ENCODE results near the gene SART1.

SART1 gene

GRCh38 chr11:65968600-65969482, 7.3 kb downstream of the SART1 start:
- no peak for DNase-seq

GRCh38 chr11:65972116-65972515, 10.6 kb downstream of the SART1 start:
- no peak for DNase-seq

GRCh38 chr11:65973439-65974110, 12.0 kb downstream of the SART1 start:
- peak; percentile 46 for DNase-seq

DNA sequence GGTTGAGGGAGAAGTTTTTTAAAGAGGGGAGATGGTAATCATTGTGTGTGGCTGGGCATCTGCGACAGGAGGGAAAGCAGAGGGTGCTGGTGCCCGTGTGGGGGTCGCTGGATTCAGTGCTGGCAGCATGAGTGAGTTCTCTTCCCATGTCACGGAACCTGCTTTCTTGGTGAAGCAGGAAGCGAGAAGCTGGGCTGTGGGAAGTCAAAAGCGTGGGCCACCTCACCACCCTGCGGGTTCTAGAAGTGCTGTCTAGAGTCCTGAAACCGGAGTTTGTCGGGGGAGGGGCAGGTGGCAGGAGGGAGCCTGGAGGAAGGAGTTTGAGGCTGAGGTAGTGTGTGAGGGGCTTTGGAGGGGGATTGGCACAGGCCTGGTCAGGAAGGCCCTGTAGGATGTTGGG, 14.2 kb downstream of the SART1 start:
- DNase-seq, result no peak

GRCh38 chr11:65976216-65977176, 15.0 kb downstream of the SART1 start:
- DNase-seq, result no peak

GRCh38 chr11:65977621-65978390, 16.3 kb downstream of the SART1 start:
- no peak for DNase-seq

DNA sequence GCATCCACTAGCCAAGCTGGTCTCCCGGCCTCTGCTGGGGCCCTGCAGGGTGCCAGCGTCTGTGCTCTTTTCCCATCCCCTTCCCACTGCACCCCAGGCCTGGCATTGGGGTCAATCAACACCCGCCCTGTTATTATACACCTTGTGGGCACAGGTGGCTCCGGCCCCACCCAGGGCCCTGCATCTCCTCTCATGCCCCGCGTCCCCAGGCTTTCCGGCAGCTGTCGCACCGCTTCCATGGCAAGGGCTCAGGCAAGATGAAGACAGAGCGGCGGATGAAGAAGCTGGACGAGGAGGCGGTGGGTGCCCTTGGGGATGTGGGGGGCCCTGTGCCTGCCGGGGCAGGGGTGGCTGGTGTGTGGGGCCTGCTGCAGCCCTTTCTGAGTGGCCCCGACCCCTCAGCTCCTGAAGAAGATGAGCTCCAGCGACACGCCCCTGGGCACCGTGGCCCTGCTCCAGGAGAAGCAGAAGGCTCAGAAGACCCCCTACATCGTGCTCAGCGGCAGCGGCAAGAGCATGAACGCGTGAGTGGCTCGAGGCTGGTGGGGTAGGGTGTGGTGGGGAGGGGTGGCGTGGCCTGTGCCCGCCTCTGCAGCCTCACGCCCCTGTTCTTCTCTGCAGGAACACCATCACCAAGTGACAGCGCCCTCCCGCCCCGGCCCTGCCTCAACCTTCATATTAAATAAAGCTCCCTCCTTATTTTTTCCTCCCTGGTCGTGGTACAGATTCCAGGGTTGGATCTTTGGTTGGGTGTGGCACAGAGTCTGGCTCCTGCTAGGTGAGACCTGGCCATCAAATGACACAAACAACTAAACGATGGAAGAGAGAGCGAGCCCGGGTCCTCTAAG, 17.1 kb downstream of the SART1 start:
- no peak for DNase-seq

- DNase-seq, result no peak
Measured at GRCh38 chr11:65979261-65979759, 17.8 kb downstream of the SART1 start.

- no peak for DNase-seq
Measured at GRCh38 chr11:65981101-65981740, 19.7 kb downstream of the SART1 start.

DNA sequence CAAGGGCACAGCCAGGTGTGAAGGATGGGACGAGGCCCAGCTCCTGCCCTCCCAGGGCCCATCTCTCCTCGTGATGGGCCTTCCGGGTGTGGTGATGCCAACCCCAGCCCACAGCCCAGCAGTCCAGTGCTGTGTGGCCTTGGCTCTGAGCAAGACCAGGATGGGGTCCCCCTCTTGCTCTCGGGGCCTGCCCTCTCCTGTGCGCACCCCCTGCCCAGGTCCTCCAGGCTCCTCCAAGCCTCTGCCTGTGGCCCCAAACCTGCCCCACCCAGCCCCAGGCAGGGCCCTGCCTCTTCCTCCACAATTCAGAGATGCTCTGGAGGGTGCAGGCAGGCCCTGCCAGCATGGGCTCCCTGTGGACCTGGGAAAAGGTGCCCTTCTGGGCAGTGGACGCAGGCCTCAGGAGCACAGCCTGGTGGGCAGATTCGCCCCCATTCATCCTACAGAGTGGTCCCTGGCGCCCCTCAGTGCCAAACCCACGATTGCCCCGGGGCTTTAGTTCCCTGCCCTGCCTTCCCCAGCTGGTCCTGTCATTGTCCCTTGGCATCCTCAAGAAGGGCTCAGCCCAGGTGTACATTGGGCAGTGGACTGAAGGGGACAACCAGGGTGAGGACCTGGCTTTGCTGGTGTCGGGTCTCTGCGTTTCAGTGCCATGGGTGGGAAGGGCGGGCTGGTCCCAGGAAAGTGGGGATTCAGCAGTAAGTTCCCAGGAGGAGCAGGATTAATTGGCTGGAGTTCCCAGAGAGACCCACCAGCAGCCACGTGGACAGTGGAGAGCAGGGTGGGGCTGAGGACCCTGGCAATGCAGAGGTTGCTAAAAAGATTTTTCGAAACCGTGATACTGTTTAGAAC, 20.7 kb downstream of the SART1 start:
- DNase-seq, result no peak

GRCh38 chr11:65982824-65983588, 21.5 kb downstream of the SART1 start:
- DNase-seq, result no peak

GRCh38 chr11:65983589-65983987, 22.1 kb downstream of the SART1 start:
- no peak for DNase-seq

- DNase-seq, result no peak
Measured at GRCh38 chr11:65987336-65987735, 25.8 kb downstream of the SART1 start.

GRCh38 chr11:65988791-65989592, 27.5 kb downstream of the SART1 start:
- DNase-seq, result peak; percentile 95

DNA sequence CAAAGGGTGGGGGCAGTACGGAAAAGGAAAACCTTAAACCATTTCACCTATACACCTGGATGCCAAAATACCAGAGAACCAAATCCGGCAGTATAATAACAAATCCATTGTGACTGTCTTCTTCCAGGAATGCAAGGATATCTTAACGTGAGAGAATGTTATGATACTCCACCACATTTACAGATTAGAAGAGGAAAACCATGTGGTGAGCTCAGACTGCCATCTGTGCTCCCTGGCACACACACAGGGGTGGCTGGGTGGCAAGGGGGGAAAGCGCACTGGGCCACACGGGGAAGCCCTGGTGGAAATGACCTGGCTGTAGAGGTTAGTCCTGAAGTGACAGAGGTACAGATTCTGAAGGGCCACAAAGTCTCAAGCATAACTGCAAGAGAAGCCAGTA, 30.5 kb downstream of the SART1 start:
- no peak for DNase-seq

- no peak for DNase-seq
Measured at GRCh38 chr11:65997286-65997685, 35.8 kb downstream of the SART1 start.

- peak; percentile 98 for DNase-seq
Measured at GRCh38 chr11:66001942-66002647, 40.6 kb downstream of the SART1 start, which contains the start of the genes BANF1 and EIF1AD. Gene BANF1 (plus strand): TSS chr11:66002503. CDS start chr11:66003251, 748 bp downstream. Gene EIF1AD (minus strand): TSS chr11:66002157. CDS start chr11:66000389, 1,768 bp downstream.
